WTC11 (cell line): ENCODE measurements around the gene NPAT. TPM values are rescaled to one million over a fixed set of nuclear protein-coding genes. Genes with fewer than 3 reads are reported as not detected.
"Not testable (repeated sequence)": the region's sequence is repeated elsewhere in the genome, so short reads cannot be mapped to it uniquely, and the experiment has no call there.

Source experiments
- ATAC-seq: fragments of 200-7000 bp; cut with Tn5 transposase; 2 replicates; pipeline ENCODE4 v1.10.0; 2021; ENCODE audit warnings: mild to moderate bottlenecking, moderate library complexity
- CTCF ChIA-PET: fragments of 300-600 bp; sonication (Branson Sonifier 250); formaldehyde crosslinking; loops from one replicate; lab custom pipeline; 2021; ENCODE audit warnings: antibody characterized with exemption; lab: Charles Lee
- POLR2A ChIA-PET: fragments of 350-600 bp; sonication (Branson Sonifier 250); formaldehyde crosslinking; loops from one replicate; lab custom pipeline; 2021; ENCODE audit warnings: antibody characterized with exemption; lab: Charles Lee
- DNase-seq: peaks from one replicate; pipeline ENCODE4 v3.0.0; 2021; ENCODE audit warnings: low spot score
- H3K27ac Mint-ChIP-seq: 2 replicates; pipeline ENCODE4 v1.8.0; 2021; ENCODE audit warnings: mixed read lengths
- H3K27me3 Mint-ChIP-seq: 2 replicates; pipeline ENCODE4 v1.8.0; 2021; ENCODE audit warnings: low read depth, mild to moderate bottlenecking, moderate library complexity, mixed read lengths
- H3K36me3 Mint-ChIP-seq: 2 replicates; pipeline ENCODE4 v1.8.0; 2021; ENCODE audit warnings: mixed read lengths
- H3K4me1 Mint-ChIP-seq: 2 replicates; pipeline ENCODE4 v1.8.0; 2022; ENCODE audit warnings: mixed read lengths
- H3K4me3 Mint-ChIP-seq: 2 replicates; pipeline ENCODE4 v1.8.0; 2021; ENCODE audit warnings: mild to moderate bottlenecking, moderate library complexity, mixed read lengths
- H3K9me3 Mint-ChIP-seq: 2 replicates; pipeline ENCODE4 v1.8.0; 2021; ENCODE audit warnings: mixed read lengths
- ESRRA ChIP-seq: sonication (generic); formaldehyde crosslinking; IDR thresholded peaks from 2 replicates; pipeline ENCODE4 v1.8.1; 2022; ENCODE audit warnings: mild to moderate bottlenecking, missing genetic modification reagents, borderline replicate concordance
- GABPB1 ChIP-seq: sonication (generic); formaldehyde crosslinking; IDR thresholded peaks from 2 replicates; pipeline ENCODE4 v1.8.1; 2023; ENCODE audit warnings: mild to moderate bottlenecking, missing genetic modification reagents
- IRF2 ChIP-seq: sonication (generic); formaldehyde crosslinking; IDR thresholded peaks from 2 replicates; pipeline ENCODE4 v1.8.0; 2022; ENCODE audit warnings: low read depth, missing genetic modification reagents, borderline replicate concordance
- TEAD1 ChIP-seq: sonication (generic); formaldehyde crosslinking; IDR thresholded peaks from 2 replicates; pipeline ENCODE4 v1.8.0; 2022; ENCODE audit warnings: mild to moderate bottlenecking, missing genetic modification reagents
- total RNA-seq: library from RNA; stranded (reverse); gene quantifications from 3 replicates; pipeline ENCODE4 v1.2.3, GENCODE V29; 2021
- TF ChIP-seq, protein P1 (sequence below): sonication (generic); formaldehyde crosslinking; IDR thresholded peaks from 2 replicates; pipeline ENCODE4 v1.8.1; 2023; ENCODE audit warnings: mild to moderate bottlenecking, missing genetic modification reagents, moderate library complexity
- TF ChIP-seq, protein P2 (sequence below): sonication (generic); formaldehyde crosslinking; IDR thresholded peaks from 2 replicates; pipeline ENCODE4 v1.8.0; 2023; ENCODE audit warnings: missing genetic modification reagents, mild to moderate bottlenecking, borderline replicate concordance
- TF ChIP-seq, protein P3 (sequence below): sonication (generic); formaldehyde crosslinking; IDR thresholded peaks from 2 replicates; pipeline ENCODE4 v1.8.1; 2022; ENCODE audit warnings: missing genetic modification reagents, borderline replicate concordance
- TF ChIP-seq, protein P4 (sequence below): sonication (generic); formaldehyde crosslinking; IDR thresholded peaks from 2 replicates; pipeline ENCODE4 v1.8.1; 2023; ENCODE audit warnings: mild to moderate bottlenecking, missing genetic modification reagents, borderline replicate concordance
- TF ChIP-seq, protein P5 (sequence below): sonication (generic); formaldehyde crosslinking; IDR thresholded peaks from 2 replicates; pipeline ENCODE4 v1.8.1; 2022; ENCODE audit warnings: mild to moderate bottlenecking, missing genetic modification reagents, moderate library complexity, borderline replicate concordance
- TF ChIP-seq, protein P6 (sequence below): fragments of 250-450 bp; sonication (Bioruptor Pico); conservative IDR thresholded peaks from 2 replicates; pipeline ENCODE4 v1.9.0; 2021; ENCODE audit warnings: mild to moderate bottlenecking
- TF ChIP-seq, protein P7 (sequence below): sonication (generic); formaldehyde crosslinking; IDR thresholded peaks from 2 replicates; pipeline ENCODE4 v1.8.0; 2022; ENCODE audit warnings: mild to moderate bottlenecking, missing genetic modification reagents
- TF ChIP-seq, protein P8 (sequence below): sonication (generic); formaldehyde crosslinking; IDR thresholded peaks from 2 replicates; pipeline ENCODE4 v1.8.0; 2022; ENCODE audit warnings: mild to moderate bottlenecking, missing genetic modification reagents
- TF ChIP-seq, protein P9 (sequence below): sonication (generic); formaldehyde crosslinking; IDR thresholded peaks from 2 replicates; pipeline ENCODE4 v1.8.0; 2022; ENCODE audit warnings: mild to moderate bottlenecking, missing genetic modification reagents

The NPAT gene
- total RNA-seq, 1 experiment from 2014 or later, result 17.2 TPM

DNA sequence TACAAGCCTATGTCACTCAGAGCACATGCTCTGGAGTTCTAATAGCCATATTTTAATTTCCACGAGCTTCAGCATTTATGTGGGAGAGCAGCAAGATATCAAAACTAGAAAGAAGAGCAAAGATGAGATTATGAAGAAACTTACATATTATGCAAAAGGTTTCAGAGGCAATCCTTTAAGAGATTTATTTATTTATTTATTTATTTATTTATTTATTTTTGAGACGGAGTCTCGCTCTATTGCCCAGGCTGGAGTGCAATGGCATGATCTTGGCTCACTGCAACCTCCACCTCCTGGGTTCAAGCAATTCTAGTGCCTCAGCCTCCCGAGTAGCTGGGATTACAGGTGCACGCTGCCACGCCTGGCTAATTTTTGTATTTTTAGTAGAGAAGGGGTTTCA is 59.6 kb downstream of the NPAT start:
- H3K4me1 Mint-ChIP-seq, CTCF ChIA-PET, ATAC-seq, H3K27ac Mint-ChIP-seq, H3K4me3 Mint-ChIP-seq, H3K9me3 Mint-ChIP-seq, POLR2A ChIA-PET, H3K27me3 Mint-ChIP-seq, DNase-seq: not testable (repeated sequence)
- peaks cover 47% of the 10 kb centered on the region for H3K36me3 Mint-ChIP-seq

DNA sequence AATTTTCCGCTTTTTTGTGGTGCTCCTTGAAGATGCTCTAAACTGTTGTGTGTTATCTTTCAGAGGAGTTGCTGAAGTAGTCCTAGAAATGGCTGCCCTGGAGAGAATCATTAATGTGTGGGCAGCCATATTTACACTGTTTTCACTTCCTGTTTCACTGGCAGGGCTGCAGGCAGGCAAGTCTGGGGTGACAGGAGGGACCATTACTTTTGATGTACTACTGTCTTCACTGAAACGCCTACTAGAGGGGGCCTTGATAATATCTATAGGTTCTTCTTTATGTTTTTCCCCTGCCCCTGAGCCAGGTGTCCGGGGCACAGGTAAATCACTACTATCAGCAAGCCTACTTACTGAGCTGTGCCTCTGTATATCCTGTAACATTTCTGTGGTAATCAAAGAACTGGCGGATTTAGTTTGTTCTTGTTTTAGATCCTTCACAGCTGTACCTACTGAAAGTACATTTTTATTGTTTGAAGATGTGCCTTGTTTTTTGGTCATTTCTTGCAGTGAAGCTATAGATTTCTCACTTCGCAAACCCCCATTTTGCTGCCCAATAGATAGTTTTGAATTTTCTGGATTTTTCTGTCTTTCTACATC is 61.4 kb downstream of the NPAT start:
- Mint-ChIP-seq H3K4me3 (no peak overlapping the region), H3K36me3 (peaks cover 40% of the 10 kb centered on the region), H3K27ac (no peak overlapping the region), H3K9me3 (no peaks in the 10 kb centered on the region), H3K4me1 (no peaks in the 10 kb centered on the region), H3K27me3 (no peaks in the 10 kb centered on the region)
- no peak for DNase-seq
- CTCF ChIA-PET, result no interaction called here
- POLR2A ChIA-PET, result no interaction called here
- ATAC-seq, result no peak
- TF ChIP-seq, protein P1, sequence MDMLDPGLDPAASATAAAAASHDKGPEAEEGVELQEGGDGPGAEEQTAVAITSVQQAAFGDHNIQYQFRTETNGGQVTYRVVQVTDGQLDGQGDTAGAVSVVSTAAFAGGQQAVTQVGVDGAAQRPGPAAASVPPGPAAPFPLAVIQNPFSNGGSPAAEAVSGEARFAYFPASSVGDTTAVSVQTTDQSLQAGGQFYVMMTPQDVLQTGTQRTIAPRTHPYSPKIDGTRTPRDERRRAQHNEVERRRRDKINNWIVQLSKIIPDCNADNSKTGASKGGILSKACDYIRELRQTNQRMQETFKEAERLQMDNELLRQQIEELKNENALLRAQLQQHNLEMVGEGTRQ (CRISPR knock-in tag), result no peak
- TF ChIP-seq, protein P2, sequence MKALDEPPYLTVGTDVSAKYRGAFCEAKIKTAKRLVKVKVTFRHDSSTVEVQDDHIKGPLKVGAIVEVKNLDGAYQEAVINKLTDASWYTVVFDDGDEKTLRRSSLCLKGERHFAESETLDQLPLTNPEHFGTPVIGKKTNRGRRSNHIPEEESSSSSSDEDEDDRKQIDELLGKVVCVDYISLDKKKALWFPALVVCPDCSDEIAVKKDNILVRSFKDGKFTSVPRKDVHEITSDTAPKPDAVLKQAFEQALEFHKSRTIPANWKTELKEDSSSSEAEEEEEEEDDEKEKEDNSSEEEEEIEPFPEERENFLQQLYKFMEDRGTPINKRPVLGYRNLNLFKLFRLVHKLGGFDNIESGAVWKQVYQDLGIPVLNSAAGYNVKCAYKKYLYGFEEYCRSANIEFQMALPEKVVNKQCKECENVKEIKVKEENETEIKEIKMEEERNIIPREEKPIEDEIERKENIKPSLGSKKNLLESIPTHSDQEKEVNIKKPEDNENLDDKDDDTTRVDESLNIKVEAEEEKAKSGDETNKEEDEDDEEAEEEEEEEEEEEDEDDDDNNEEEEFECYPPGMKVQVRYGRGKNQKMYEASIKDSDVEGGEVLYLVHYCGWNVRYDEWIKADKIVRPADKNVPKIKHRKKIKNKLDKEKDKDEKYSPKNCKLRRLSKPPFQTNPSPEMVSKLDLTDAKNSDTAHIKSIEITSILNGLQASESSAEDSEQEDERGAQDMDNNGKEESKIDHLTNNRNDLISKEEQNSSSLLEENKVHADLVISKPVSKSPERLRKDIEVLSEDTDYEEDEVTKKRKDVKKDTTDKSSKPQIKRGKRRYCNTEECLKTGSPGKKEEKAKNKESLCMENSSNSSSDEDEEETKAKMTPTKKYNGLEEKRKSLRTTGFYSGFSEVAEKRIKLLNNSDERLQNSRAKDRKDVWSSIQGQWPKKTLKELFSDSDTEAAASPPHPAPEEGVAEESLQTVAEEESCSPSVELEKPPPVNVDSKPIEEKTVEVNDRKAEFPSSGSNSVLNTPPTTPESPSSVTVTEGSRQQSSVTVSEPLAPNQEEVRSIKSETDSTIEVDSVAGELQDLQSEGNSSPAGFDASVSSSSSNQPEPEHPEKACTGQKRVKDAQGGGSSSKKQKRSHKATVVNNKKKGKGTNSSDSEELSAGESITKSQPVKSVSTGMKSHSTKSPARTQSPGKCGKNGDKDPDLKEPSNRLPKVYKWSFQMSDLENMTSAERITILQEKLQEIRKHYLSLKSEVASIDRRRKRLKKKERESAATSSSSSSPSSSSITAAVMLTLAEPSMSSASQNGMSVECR (CRISPR knock-in tag), result no peak

DNA sequence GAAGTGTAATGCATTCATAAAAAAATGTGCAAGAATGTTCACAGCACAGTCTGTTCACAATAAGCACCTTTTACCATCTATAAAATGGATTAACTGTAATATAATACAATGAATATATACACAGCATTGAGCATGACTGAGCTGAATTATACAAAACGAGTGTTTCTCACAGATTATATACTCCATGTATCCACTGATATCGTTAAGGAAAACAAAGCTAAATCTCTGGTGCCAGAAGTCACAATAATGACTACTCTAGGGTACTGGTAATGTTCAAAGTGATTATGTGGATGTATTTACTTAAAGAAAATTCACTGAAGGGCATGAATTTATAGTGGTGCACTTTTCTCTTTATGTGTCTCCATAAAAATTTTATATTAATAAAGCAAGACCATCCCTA is 67.8 kb downstream of the NPAT start:
- Mint-ChIP-seq H3K4me1 (no peaks in the 10 kb centered on the region), H3K27ac (no peak overlapping the region), H3K36me3 (peaks cover 49% of the 10 kb centered on the region), H3K9me3 (no peaks in the 10 kb centered on the region), H3K27me3 (no peaks in the 10 kb centered on the region), H3K4me3 (no peak overlapping the region)
- ATAC-seq (no peak), DNase-seq (no peak)
- ChIA-PET POLR2A (no interaction called here), CTCF (no interaction called here)
- no peak for TF ChIP-seq ESRRA (CRISPR knock-in tag)
- TF ChIP-seq, protein P3, sequence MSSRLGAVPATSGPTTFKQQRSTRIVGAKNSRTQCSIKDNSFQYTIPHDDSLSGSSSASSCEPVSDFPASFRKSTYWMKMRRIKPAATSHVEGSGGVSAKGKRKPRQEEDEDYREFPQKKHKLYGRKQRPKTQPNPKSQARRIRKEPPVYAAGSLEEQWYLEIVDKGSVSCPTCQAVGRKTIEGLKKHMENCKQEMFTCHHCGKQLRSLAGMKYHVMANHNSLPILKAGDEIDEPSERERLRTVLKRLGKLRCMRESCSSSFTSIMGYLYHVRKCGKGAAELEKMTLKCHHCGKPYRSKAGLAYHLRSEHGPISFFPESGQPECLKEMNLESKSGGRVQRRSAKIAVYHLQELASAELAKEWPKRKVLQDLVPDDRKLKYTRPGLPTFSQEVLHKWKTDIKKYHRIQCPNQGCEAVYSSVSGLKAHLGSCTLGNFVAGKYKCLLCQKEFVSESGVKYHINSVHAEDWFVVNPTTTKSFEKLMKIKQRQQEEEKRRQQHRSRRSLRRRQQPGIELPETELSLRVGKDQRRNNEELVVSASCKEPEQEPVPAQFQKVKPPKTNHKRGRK (CRISPR knock-in tag), result no peak
- TF ChIP-seq, protein P4, sequence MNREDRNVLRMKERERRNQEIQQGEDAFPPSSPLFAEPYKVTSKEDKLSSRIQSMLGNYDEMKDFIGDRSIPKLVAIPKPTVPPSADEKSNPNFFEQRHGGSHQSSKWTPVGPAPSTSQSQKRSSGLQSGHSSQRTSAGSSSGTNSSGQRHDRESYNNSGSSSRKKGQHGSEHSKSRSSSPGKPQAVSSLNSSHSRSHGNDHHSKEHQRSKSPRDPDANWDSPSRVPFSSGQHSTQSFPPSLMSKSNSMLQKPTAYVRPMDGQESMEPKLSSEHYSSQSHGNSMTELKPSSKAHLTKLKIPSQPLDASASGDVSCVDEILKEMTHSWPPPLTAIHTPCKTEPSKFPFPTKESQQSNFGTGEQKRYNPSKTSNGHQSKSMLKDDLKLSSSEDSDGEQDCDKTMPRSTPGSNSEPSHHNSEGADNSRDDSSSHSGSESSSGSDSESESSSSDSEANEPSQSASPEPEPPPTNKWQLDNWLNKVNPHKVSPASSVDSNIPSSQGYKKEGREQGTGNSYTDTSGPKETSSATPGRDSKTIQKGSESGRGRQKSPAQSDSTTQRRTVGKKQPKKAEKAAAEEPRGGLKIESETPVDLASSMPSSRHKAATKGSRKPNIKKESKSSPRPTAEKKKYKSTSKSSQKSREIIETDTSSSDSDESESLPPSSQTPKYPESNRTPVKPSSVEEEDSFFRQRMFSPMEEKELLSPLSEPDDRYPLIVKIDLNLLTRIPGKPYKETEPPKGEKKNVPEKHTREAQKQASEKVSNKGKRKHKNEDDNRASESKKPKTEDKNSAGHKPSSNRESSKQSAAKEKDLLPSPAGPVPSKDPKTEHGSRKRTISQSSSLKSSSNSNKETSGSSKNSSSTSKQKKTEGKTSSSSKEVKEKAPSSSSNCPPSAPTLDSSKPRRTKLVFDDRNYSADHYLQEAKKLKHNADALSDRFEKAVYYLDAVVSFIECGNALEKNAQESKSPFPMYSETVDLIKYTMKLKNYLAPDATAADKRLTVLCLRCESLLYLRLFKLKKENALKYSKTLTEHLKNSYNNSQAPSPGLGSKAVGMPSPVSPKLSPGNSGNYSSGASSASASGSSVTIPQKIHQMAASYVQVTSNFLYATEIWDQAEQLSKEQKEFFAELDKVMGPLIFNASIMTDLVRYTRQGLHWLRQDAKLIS (CRISPR knock-in tag), result no peak
- TF ChIP-seq, protein P5, sequence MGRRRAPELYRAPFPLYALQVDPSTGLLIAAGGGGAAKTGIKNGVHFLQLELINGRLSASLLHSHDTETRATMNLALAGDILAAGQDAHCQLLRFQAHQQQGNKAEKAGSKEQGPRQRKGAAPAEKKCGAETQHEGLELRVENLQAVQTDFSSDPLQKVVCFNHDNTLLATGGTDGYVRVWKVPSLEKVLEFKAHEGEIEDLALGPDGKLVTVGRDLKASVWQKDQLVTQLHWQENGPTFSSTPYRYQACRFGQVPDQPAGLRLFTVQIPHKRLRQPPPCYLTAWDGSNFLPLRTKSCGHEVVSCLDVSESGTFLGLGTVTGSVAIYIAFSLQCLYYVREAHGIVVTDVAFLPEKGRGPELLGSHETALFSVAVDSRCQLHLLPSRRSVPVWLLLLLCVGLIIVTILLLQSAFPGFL (CRISPR knock-in tag), result no peak
- TF ChIP-seq IRF2 (CRISPR knock-in tag), result no peak
- TF ChIP-seq, protein P6, sequence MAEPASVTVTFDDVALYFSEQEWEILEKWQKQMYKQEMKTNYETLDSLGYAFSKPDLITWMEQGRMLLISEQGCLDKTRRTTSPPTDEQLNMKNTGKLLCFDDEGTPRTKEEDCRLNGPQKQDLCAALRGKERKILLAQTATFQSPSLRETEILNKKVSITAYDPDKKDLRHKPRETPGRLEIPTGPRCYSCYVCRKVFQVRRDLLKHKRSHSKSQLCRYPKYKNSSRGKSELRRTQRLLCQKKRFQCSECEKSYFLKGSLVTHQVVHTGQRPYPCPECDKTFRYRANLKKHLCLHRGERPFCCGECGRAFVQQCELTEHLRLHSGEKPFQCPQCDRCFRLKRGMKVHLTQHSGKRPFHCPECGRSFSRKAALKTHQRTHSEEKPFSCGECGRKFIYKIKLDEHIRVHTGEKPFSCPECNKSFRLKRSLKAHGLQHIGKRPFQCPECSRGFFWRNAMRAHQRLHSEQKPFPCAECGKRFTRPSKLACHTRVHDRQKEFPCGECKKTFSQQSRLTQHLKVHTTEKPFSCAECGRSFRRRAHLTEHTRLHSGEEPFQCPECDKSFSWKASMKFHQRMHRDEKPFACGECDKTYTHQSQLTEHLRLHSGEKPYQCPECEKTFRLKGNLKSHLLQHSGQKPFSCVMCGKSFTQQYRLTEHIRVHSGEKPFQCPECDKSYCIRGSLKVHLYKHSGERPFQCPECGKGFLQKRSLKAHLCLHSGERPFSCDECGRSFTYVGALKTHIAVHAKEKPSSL (CRISPR knock-in tag), result no peak
- TF ChIP-seq, protein P7, sequence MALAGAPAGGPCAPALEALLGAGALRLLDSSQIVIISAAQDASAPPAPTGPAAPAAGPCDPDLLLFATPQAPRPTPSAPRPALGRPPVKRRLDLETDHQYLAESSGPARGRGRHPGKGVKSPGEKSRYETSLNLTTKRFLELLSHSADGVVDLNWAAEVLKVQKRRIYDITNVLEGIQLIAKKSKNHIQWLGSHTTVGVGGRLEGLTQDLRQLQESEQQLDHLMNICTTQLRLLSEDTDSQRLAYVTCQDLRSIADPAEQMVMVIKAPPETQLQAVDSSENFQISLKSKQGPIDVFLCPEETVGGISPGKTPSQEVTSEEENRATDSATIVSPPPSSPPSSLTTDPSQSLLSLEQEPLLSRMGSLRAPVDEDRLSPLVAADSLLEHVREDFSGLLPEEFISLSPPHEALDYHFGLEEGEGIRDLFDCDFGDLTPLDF, result no peak
- TF ChIP-seq, protein P8, sequence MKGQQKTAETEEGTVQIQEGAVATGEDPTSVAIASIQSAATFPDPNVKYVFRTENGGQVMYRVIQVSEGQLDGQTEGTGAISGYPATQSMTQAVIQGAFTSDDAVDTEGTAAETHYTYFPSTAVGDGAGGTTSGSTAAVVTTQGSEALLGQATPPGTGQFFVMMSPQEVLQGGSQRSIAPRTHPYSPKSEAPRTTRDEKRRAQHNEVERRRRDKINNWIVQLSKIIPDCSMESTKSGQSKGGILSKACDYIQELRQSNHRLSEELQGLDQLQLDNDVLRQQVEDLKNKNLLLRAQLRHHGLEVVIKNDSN (CRISPR knock-in tag), result no peak
- TF ChIP-seq TEAD1 (CRISPR knock-in tag), result no peak
- TF ChIP-seq GABPB1 (CRISPR knock-in tag), result no peak
- TF ChIP-seq, protein P9, sequence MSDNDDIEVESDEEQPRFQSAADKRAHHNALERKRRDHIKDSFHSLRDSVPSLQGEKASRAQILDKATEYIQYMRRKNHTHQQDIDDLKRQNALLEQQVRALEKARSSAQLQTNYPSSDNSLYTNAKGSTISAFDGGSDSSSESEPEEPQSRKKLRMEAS (CRISPR knock-in tag), result no peak
